Bronchial epithelial cell (primary cell): ENCODE results near the gene SLC16A13. TPM values are rescaled to one million over a fixed set of nuclear protein-coding genes. Genes with fewer than 3 reads are reported as not detected.

Experiments
- total RNA-seq: library from RNA; depleted of rRNA; stranded (reverse); fragments of >200 nt; gene quantifications from 2 replicates; pipeline ENCODE4 v1.2.1, GENCODE V29; 2014

SLC16A13 gene
- total RNA-seq, 1 donor from 2014 or later: 0.26 TPM

Other genes with a start within 250 kb of the SLC16A13 start
- not detected in 2 replicates for gene TEKT1, start 204.3 kb upstream of the SLC16A13 start, total RNA-seq
- gene ALOX12, start 40.0 kb upstream of the SLC16A13 start, total RNA-seq: 0.26 and 1.2 TPM in 2 replicates
- 5.3 and 25.5 TPM in 2 replicates for gene RNASEK, start 23.4 kb upstream of the SLC16A13 start, total RNA-seq
- not detected in 2 replicates for gene BCL6B, start 13.0 kb upstream of the SLC16A13 start, total RNA-seq
- 0.38 TPM in 1 of 2 replicates, not detected in the other for gene SLC16A11, start 8.1 kb downstream of the SLC16A13 start, total RNA-seq
- not detected in 2 replicates for gene CLEC10A, start 44.2 kb downstream of the SLC16A13 start, total RNA-seq
- not detected in 2 replicates for gene ASGR2, start 78.8 kb downstream of the SLC16A13 start, total RNA-seq
- gene ASGR1, start 143.4 kb downstream of the SLC16A13 start, total RNA-seq: under 0.01 and 0.38 TPM in 2 replicates
- gene DLG4, start 183.8 kb downstream of the SLC16A13 start, total RNA-seq: 1.8 and 1.9 TPM in 2 replicates
- 216 and 277 TPM in 2 replicates for gene ACADVL, start 183.9 kb downstream of the SLC16A13 start, total RNA-seq
- gene DVL2, start 198.5 kb downstream of the SLC16A13 start, total RNA-seq: 52.1 and 55.3 TPM in 2 replicates
- gene PHF23, start 203.4 kb downstream of the SLC16A13 start, total RNA-seq: 27.4 and 34.9 TPM in 2 replicates
- gene GABARAP, start 206.4 kb downstream of the SLC16A13 start, total RNA-seq: 50.8 and 64.3 TPM in 2 replicates
- 17.6 and 25.3 TPM in 2 replicates for gene CTDNEP1, start 215.7 kb downstream of the SLC16A13 start, total RNA-seq
- gene ELP5, start 216.2 kb downstream of the SLC16A13 start, total RNA-seq: 16.5 and 20.0 TPM in 2 replicates
- 546 and 850 TPM in 2 replicates for gene CLDN7, start 226.5 kb downstream of the SLC16A13 start, total RNA-seq
- gene SLC2A4, start 245.7 kb downstream of the SLC16A13 start, total RNA-seq: under 0.01 and 0.13 TPM in 2 replicates